Myocyte (in vitro differentiated cells): Measurements from ENCODE around the gene SORCS1. TPM values are rescaled to one million over a fixed set of nuclear protein-coding genes. Genes with fewer than 3 reads are reported as not detected.

Source experiments
- DNase-seq: peaks from one replicate; pipeline ENCODE4 v3.0.0-alpha.2; 2012; ENCODE audit warnings: low read depth
- total RNA-seq: library from RNA; depleted of rRNA; stranded (reverse); fragments of >200 nt; gene quantifications from 2 replicates; pipeline ENCODE4 v1.2.3, GENCODE V29; 2014

SORCS1 gene
- total RNA-seq, 1 donor from 2014 or later: not detected

DNA sequence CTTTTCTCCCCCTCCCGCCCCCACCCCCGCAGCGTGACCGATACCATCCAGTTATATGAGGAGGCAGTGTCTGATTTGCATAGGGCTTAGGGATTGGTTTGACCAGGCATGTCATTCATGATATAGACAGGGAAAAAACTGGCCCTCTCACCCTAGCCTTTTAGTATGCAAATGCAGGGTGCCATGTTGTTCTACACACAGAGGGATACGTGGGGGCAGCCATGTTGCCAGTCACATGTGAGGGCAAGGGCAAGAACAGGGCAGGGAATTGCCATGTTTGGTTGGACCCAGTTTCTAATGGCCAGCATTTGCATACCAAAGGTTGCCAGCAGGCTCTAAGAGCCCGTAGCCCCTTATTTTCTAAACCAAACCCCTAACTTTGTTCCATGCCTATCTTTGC, 552.1 kb downstream of the SORCS1 start:
- DNase-seq: no peak

DNA sequence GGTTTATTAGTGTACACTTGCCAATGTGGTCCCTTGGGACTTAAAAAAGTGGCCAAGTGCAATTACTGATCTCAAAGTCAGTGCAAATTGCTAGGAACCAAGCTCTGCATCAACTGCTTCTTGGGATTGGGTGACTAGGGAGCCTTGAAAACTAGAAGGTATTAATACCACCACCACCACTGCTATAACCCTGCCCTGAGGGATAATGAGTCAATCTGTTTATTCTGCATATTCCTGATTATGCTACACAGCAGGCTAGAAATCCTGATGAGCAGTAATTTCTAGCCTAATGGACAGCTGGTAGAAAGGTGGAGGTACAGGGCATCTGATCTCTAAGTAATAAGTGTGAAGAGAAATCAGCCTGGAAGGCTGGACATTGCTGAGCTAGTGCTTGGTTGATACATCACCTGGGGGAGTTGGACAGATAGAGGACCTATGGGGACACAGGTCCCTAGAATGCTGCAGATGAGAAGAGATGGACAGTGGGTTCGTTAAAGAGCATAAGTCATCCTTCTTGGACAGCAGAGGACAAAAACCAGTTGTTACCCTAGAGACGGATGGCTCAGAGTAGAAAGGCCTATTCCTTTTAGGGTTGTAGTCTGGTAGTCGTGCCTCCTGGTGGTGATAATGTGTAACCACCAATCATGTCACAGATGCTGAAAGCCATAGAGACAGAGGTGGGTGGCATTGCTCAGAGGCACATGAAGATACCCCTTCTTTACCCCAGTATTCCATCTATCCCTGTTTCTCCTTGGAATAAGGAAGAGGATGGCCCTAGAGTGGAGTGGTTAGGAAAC, 554.8 kb downstream of the SORCS1 start:
- no peak for DNase-seq

DNA sequence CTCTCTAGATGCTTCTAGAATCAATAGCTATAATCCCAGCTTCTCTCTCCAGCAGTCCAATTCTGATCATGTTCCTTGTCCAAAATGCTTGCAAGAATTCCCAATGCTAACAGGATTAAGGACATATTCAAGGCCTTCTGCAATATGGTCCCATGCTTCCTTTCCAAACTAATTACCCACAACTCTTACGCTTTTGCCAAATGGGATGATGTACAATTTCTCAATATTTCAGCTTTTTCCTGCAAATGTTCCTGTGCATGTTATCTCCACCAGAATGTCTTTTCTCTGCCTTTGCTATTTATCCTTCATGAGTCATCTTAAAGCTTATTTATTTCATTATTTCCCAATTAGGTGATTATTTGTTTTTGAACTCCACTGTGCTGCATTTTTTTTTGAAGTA, 556.4 kb downstream of the SORCS1 start:
- no peak for DNase-seq

DNA sequence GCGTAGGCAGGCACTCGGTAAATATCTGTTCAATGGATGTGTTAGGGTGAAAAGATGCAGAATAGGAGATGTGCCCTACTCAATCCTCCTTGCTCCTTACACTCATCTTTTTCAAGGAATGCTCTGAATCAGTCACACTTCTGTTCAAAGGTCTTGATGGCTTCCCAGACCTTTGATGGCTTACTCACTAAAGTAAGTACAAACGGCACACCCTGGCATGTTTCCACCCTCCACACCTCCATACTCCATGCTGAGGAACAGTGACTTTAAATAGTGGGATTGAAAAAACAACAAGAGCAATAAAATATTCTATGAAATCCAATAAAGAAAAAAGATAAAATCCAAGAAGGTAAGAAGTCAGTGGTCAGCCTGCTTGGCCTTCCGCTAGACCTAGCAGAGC, 569.2 kb downstream of the SORCS1 start:
- DNase-seq: no peak

DNA sequence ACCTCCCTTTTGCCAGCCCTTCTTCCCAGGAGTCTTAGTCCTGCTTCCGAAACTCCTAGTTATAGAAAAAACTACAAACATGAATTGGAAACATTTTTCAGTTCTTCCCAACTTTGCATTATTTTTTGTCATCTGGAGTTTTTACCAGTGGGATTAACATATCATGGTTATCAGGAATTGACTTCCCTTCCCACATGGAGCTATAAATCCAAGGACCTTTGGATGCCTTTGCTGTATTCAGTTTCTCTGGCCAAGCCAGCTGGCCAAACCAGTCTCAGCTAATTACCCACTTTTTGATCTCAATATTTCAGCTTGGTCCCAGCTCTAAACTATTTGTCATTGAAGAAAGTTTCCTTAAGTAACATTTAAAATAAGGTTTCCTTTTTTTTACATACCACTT, 570.6 kb downstream of the SORCS1 start:
- DNase-seq: no peak

DNA sequence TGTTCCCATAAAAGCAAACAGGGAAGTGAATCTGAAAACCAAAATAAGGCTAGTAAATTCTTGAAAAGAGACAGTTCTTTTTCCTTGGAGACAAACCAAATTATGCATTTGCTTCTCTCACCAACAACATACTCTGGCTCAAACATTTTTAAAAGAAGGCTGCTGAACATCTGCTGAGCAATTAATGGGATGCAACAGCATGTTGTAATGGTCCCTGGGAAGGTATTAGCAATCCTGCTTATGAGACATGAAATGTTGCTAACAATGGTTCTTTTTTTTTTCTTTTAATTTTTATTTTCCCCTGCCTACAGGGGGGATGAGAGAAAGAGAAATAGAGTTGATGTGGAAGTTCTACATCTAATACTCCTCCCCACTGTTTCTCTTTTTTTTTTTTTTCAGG, 572.1 kb downstream of the SORCS1 start:
- no peak for DNase-seq

DNA sequence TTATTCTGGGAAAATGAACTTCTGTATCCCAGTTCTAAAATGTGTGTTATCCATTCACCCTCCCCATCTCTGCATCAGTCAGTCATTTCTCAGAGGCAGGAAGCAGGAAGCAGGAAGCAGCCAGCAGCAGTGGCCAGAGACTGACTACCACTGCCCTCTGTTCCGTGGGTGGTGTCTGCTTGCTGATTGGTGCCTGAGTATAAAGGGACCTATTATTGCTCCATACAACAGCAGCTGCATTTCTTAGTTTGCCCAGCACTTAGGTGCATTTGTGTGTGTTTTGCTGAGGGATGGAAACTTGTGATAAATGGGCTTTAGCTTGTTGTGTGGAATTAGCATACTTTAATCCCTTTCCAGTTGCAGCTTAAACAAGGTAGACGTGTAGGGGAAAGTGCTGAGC, 582.2 kb downstream of the SORCS1 start:
- no peak for DNase-seq

DNA sequence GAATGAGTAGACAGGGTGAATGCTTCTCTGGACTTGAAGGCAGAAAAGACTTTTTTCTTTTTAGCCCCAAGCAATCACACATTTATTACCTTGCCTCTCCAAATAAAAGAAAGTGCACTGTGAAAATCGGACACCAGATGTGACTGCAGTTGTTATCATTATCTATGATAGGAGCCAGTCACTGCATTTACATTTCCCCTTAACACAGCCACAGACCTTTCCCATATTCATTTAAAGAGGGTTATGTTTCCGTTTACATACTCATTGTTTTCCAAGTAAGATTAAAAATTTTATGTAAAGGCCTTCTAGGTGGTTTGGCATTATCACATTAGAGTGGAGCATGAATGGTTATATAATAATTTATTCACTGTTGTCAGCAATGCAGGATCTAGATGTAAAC, 586.8 kb downstream of the SORCS1 start:
- DNase-seq: no peak

DNA sequence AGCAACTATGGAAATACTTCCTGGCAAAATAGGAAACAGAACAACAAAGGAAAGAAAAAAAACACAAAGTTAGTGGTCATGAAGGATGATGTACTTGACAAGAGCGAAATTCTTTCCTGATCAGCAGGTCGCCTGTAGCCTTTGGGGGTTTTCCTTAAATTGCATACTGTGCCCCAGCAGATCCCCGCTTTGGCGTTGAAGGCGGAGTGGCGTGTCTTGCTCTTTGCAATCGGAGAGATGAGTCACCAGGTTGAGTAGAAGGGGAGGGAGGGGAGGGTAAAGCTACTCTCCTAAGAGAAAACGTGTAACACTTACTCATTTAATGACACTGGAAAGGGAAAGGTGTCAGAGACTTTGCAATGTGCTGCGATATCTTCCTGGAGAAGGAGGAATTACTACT, 587.2 kb downstream of the SORCS1 start:
- DNase-seq: no peak

DNA sequence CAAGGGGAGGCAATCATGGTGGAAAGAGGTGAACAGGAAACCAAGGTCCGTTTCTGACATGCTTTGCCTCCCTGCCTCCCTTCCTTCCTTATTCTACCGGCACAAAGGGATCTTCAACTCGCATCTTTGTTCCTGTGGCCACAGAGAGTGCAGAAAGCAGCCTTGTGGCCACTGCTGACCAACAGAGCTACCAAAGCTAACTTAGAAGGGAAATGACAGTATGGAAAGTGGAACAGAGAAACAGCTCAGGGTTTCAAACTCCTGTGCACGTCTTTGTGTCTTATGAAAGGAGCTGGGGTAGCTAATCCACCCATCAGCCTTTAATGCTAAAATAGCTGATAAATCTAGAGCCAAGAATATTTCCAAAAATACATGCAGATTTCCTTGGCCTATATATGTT, 588.0 kb downstream of the SORCS1 start:
- no peak for DNase-seq

DNA sequence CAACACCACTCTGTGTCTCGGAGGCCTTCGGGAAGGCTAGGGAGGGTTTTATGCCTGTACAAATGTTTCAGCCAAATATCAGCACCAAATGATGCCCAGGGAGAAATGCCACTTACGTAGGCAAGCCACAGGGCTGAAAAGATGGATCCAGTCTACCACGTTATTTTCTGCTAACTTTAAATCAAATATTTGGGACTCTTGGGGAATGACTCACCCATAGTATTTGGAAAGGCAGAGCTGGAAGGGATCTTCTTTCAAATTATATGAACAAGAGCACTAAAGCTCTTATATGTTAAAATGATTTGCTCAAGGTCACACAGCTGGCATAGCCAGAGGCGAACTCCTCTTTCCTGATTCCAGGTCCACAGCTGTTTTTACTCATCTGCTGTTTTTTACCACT, 591.4 kb downstream of the SORCS1 start:
- no peak for DNase-seq

DNA sequence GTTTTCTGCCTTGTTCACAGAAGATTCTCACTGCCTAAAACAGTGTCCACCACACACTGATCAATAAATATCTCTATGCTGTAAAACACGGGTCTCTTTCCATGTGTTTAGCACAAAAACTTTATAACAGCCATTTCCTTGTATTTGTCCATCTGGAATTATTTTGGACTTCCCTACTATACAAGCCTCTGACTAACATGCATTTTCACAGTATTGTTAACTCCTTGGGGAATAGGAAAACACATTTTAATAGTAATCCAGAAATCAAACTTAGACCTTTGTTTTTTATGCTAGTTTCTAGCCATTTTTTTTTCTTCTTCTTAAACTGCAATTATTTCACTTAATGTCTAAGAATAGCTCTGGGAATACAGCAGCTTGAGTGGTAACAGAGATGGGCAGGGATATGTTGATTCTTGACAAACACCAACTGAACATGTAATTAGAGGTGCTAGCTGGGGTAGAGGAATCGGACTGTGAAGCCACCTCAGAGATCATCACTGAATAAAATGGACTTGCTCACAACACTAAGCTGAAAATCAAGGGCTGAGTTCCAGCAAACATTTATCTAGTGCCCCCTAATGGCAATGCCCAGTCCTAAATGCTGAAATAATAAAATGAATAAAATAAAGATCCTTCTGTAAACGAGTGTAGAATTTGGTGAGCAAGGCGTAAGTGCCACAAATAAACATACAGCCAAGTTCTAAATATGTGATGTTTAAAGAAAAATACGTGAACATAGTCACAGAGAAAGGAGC, 593.1 kb downstream of the SORCS1 start:
- no peak for DNase-seq

DNA sequence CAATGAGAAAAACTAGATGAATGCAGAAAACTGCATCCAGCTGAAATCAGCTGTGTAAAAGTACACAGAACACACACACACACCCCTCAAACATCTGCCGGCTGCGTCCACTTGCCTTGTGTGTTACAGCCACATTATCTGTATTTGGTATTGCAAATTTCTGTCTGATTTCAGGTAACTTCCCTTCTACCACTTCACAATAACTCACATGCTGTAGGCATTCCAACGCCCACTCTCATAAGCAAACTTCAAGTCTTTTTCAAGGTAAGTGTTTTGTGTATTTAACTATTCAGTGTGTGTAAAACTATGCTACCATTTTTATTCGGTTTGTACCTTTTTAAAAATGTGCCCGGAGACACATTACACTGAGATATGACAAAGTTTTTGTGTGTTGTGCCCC, 594.2 kb downstream of the SORCS1 start:
- no peak for DNase-seq

DNA sequence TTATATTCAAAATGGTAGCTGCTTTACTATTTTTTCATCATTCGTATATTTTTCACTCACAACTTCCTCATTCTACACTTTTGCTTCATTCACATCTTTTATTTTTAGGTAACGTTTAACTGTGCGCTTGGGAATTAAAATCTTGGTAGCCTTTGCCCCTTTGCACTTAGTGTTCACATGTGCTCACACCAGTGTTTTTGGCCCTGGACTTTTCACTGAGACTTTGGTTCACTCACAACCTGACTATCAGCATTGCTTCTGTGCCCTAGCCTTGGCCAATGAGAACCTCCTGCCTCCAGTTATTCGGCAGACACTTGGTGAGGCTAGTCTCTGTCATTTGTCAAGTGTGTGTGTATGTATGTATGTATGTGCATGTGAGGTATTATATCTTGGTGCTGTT, 596.9 kb downstream of the SORCS1 start:
- no peak for DNase-seq

DNA sequence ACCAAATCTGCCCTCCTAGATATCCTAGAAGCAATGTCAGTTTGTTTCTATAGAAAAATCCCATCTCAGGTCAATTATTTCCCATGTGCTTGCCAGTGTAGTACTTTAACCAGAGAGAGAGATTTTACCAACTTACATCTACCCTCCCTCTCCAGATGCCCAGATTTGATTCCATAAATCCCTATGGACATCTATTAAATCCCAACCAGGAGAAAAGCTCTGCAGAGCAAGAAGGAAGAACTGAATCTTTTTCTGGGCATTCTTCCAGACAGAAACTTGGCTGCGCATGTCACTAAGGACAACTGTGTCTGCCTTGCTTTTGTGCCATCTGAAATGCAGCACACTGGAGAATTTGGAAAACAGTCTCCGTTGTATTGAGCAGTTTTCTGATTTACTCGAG, 597.6 kb downstream of the SORCS1 start:
- no peak for DNase-seq

DNA sequence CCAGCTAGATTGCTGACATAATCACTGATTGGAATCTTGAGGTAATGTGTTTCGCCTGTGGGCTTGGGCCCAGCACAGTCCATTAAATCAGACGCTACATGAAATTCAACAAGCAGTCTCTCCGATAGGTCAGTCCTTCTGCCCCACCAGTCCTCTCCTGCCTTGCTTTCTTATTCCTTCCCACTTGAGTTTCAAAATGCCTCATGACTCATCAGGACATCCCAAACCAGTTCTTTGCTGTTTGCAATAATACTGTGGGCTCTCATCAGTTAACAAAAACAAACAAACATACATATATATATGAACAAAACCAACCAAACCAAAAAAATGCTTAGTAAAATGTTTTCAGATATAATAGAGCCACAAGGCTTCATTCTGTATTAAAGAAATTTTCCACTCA, 599.0 kb downstream of the SORCS1 start:
- DNase-seq: no peak

DNA sequence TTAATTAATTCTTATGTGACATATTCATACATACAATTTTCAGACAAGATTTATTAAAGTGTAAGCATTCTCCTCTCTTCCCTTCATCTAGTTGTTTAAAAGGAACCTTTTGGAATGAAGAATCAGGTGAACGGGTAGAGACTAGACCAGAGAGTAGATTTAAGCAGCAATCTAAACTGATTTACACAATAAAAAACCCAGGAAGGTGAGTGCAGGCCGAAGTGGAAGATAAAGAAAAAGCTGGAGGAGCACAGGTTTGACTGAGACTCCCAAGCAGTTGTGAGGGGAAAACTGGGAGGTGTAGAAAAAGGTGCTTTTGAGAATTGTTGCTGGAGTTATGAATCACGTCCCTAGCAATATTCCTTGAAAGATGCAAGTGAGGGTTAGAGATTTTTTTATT, 601.1 kb downstream of the SORCS1 start:
- DNase-seq: no peak

DNA sequence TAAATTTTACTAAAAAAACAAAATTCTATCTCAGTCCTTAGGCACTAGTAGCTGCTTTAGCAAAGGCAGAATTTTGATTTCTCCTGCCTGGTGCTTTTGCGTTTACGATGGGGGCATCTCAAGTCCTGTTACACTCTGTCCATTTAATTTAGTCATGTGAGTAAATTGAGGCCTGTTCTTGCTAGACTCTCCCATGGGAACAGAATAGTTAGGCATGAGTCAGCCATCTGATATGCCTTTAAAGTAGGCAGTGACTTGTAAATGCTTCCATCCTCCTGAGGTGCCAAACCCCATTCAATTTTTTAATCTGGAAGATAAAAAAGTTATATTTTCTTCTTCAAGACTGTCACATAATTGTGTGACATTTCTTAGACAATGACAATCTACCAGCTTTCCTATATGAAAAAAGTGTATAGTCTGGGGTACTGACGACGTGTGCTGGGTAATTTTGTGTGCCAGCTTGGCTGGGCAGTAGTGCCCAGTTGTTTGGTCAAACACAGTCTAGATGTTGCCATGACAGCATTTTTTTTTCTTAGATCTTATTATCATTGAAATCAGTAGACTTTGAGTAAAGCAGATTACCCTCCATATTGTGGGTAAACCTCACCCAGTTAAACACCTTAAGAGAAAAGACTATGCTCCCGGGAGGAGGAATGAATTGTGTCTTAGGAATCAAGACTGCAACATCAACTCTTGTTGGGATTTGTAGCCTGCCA, 603.4 kb downstream of the SORCS1 start:
- no peak for DNase-seq

DNA sequence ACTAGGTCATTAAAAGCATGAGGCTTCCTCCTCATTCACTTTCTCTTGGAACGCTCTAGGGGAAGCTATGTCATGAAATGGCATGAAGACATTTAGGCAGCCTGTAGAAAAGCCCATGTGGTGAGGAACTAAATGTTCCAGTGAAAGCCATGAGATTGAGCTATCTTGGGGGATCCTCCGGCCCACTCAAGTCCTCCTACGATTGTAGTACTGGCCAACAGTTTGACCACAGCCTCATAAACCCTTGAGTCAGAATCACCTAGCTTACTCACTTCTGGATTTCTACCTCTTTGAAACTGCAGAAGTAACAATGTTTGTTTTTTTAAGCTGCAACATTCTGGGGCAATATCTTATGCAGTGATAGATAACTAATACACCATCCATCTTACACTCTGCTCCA, 605.1 kb downstream of the SORCS1 start:
- no peak for DNase-seq

DNA sequence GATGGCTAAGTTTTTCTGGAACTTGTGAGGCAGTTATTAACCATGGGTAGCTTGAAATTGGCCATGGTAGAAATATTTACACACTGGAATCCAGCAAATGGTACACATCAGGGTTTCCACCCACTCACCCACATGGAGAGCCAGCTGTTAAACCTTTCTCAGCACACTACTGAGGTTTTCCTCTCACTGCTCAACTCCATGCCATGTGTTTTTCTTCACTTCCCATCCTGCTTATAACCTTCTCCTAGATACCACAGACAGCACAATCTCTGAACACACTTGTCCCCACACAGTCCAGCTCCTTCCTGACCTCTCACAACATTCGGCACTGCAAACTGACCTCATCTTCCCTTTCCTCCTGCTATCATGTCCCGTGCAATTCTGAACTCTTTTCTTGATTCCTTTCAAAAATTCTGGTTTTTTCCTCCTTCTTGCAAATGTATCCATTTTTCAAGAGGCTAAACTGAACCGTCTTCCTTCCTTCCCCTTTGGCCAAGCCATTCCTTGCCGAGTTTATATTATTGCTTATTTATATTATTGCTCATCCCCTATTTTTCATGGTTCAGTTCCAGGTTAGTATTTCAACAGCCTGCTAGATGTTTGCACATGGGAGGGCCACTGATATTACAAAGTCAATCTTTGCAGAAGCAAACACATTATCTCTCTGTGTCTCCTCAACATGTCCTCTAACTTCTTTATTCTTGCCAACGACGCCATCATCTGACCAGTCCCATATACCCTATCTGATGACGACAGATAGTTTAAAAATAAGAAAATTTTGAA, 606.4 kb downstream of the SORCS1 start:
- no peak for DNase-seq

DNA sequence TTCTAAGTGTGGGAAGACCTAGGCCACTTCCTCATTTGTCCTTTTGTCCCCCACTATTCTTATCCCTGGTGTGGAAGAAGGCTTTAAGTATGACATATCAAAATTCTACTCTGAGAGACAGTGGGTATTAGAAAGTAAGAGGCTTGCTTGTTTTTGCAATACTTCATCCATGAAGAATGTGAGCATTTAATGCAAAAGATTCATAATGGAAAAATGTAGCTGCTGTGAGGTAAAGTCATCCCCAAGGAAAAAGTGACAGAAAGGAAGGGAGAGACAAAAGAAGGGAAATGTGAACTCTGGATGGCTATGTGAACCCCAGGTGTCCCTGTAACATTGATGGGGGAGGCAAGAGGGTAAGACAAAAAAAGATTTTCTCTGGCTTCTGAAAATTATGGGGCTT, 607.5 kb downstream of the SORCS1 start:
- DNase-seq: no peak

DNA sequence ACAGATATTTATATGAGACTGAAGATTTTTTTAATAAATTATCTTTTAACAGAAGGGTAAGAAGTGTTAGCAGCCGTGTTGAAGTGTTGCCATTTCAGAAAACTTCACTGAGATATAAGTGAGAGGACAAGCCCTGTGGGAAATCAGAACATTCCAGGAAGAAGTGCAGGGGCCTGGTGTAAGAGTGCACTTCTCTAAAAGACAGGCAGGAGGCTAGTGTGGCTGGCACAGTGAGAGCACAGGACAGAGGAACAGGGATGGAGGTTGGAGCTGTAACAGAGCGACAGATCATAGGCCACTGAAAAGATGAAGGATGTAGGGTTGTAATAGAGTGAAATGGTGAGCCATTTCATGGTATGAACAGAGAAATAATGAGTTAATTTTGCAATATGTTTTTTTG, 608.9 kb downstream of the SORCS1 start:
- no peak for DNase-seq
